ENCODE data around the gene KRTAP5-6.
"Not testable (repeated sequence)": the region's sequence is repeated elsewhere in the genome, so short reads cannot be mapped to it uniquely, and the experiment has no call there.

The KRTAP5-6 gene

DNA sequence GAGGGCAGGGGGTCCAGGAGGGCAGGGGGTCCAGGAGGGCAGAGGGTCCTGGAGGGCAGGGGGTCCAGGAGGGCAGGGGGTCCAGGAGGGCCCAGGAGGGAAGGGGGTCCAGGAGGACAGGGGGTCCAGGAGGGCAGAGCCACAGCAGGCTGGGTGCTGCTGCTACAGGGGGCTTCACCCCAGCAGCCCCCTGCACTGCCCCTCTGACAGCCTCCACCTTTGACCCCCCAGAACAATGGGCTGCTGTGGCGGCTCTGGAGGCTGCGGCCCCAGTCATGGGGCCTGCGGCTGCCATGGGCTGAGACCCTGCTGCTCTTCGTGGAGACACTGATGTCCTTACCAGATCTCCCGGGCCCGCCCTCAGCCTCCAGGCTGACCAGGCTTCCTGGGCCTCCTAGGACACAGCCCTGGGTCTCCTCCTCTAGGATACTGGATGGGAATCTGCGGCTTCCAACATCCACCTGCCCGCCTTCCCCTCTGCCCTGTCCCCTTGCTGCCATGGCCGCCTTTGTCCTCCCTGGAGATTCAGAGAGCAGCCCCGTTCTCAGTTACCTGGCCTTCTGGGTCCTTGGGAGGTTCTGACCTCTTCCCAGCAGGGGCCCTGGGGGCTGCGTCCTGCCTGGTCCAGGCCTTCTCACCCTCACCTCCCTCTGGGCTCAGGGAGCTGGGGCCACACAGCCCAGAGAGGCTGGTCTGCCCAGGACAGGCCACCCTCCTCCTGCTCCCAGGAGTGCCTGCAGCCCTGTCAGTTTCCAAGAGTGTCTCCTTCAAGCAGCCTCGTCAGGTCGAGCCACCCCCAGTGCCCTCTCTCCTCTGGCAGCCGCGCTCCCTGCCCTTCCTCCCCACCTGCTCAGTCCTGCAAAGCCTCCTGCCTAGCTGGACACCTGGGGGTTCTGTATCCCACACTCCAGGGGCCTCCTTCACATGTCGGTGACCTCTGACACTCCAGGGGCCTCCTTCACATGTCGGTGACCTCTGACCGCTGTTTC is 11.8 kb upstream of the KRTAP5-6 start:
- DNase-seq, result not testable (repeated sequence)

DNA sequence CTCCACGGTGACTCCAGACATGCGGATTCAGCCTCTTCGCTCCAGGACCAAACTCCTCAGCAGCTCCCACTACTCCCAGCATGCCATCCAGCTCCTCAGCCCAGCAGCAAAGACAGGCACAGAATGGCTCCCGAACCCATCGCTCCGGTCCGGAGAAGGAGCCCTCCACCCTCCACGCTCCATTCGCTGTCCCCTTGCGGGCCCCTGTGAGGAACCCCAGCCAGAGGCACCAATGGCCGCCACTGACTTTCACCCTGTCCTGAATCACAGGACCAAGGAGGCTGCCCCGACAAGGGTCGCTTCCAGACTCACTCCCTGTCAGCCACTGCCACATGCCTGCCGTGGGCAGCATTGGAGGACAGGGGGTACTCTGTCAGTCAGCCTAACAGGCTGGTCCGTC is 10.8 kb upstream of the KRTAP5-6 start:
- DNase-seq, result not testable (repeated sequence)

DNA sequence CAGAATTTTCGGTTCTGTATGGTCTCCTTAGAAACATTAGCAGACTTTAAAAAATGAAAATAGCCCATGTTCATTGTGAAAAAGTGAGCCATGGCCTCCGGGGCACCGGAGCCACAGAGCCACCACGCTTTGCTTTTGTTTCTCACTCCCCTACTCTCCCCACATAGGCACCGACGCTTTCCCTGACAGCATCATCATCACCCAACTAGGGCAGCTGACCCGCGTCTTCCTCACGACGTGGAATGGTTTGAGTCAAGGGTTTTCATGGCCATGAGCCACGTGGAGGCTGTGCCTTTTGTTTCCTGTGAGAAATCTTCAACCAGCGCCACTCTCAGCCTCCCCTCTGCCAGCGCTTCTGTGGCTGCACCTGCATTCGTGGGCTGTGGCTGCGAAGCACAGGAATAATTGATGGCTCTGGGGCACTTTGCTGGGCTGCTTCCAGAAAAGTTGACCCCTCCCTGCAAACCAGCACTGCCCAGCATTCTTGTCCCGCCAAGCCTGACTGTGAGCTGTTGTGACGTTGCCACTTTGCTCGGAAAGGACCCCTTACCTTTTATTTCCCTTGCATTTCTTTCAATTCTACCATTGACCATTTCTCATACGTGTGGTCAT is 8.6 kb upstream of the KRTAP5-6 start:
- not testable (repeated sequence) for DNase-seq

DNA sequence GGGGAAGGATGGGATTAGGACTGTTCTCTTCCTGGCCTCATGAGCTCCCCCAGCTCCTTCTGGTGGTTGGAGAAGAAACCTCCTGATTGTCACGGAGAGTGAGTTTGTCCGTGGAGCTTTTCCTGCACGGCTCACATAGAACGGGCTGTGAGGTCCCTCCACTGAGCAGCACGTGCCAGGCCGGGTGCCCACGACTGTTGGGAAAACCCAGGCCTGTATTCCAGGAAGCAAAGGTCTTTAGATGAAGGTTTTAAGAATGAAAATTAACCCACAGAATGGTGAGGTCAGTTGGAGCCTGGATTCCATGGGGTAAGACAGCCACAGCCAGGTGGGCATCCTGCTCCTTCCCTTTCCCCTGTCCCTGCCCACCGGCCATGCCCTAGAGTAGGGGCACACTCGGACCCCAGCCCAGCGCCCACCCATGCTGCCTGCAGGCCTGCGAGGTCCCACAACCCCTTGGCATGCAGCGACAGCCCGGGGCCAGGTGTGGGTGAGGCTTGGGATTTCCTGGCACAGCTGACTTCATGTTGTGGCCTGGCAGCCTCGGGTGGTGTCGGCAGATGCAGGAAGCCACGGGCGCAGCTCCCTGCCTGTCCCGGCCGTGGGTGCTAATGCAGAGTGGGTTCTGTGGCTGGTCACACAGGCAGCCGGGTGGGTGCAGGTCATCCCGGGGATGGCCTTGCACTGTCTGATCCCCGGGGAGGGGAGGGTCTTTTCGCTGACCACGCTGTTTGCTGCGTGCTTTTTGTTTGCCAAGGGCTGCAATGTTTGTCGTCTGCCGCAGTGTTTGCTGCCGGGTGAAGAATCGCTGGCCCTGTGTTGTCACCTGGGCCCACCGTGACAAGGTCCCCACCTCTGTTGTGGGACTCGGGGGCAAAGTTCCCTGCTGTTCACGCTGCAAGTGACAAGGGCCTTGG is 7.5 kb upstream of the KRTAP5-6 start:
- not testable (repeated sequence) for DNase-seq

DNA sequence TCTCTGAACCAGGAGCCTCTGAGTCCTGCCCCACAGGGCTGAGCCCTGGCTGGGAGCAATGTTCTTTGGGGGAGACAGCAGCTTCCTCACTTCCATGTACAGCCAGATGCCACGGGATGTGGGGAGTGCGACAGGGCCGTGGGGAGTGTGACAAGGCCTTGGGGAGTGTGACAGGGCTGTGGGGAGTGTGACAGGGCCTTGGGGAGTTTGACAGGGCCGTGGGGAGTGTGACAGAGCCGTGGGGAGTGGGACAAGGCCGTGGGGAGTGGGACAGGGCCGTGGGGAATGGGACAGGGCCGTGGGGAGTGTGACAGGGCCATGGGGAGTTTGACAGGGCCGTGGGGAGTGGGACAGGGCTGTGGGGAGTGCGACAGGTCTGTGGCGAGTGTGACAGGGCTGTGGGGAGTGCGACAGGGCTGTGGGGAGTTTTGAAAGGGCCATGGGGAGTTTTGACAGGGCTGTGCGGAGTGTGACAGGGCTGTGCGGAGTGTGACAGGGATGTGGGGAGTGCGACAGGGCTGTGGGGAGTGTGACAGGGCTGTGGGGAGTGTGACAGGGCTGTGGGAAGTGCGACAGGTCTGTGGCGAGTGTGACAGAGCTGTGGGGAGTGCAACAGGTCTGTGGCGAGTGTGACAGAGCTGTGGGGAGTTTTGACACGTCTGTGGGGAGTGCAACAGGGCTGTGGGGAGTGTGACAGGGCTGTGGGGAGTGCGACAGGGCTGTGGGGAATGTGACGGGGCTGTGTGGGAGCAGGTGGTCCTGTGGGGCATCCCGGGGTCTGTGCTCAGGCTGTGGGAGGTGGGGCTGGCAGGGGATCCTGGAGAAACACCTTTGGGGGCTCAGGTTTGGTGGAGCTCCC is 6.6 kb upstream of the KRTAP5-6 start:
- no peak for DNase-seq

GRCh38 chr11:1691026-1691877 is 5.7 kb upstream of the KRTAP5-6 start:
- DNase-seq, result no peak

DNA sequence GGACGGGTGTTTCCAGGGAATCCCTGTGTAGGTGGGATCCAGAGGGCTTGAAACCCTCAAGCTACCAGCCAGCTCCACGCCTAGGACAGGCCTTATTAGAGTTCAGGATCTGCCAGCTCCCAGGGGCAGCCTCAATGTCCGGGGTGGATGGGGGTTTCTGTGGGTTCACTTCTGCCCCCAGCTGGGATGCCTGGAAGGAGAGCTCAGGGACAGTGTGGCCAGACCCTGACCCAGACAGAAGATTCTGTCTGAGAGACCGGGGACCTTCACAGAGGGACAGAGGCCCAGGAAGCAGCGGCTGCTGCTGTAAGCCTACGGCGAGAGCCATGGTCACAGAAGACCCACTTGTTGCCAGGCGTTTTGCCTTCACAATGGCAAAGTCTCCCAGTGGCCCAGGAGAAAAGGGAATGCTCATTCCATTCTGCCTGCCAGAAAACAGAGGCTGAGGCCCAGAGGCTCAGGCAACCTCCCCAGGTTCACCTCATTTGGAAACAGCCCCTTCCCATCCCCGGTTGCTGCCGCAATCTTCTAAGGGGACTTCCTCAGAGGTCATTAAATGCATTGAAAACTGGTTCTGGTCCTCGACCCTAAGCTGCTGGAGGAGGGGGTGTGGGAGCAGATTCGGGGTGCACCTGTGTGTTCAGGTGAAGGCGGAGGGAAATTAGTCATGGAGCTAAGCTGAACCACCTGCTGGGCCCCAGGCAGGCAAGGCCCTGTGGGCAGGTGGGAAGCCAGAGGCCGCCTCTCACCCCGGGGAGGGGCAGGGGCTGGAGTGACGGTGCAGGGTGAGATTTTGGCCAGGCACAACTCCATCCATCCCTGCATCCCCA is 4.9 kb upstream of the KRTAP5-6 start:
- no peak for DNase-seq

DNA sequence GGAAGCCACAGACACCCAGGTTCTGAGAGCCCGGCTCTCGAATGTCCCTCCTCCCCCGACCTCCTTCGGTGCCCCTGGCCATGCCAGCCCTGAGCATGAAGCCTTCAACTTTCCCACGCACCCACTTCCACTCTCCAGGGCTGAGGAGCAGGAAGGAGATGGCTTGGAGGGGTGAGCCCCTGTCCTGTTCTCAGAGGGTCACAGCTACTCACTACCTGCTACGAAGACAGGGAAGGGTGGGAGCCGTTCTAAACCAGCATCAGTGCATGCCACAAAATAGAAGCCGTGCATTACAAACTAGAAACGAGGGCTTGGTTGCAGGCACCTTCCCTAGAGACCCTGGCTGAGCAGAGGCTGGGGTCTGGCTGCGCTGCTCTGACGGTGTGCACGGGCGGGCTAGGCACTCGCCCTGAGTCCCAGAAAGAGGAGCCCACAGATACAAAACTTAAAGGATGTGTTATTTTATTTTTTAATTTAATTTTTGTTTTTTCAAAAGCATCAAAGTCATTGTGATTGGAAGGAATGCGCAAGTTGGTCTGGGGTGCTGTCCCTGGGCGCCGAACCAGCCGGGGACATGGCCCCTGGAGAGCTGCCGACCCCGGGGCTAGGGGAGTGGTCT is 4.2 kb upstream of the KRTAP5-6 start:
- DNase-seq, result no peak

DNA sequence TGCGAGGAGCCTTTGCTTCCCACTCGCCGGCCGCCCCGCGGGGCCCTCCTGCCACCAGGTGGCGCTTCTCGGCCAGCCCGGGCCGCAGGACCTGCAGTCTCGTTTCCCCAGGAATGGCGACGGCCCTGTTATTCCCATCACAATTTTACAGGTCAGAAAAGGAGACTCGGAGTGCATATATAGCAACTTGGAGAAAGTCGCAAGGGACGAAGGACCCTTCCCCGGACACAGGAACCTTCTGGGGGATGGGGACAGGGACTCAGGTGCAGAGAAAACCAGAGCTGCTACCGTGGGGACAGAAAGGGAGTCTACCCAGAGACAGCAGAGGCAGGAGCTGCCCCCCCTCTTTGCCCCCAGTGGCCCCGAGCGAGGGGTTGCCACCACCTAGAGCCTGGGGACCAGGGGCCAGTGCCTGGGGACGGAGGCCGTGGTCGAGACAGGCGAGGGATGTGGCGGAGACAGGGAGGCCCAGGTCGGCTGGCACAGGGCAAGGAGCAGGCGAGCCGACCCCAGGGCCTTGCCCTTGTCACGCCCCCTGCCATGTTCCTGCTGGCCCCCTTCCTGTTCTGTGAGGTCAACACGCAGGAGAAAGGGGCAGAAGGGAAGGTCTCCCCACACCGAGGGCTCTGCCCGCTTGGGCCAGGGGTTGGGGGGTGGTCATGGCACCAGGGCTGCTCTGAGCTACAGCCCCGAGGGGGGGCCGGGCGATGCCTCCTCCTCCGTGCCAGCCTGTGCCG is 3.5 kb upstream of the KRTAP5-6 start:
- peak; percentile 77 for DNase-seq

- DNase-seq, result peak; percentile 70
Measured at GRCh38 chr11:1694064-1694845, 2.7 kb upstream of the KRTAP5-6 start.

DNA sequence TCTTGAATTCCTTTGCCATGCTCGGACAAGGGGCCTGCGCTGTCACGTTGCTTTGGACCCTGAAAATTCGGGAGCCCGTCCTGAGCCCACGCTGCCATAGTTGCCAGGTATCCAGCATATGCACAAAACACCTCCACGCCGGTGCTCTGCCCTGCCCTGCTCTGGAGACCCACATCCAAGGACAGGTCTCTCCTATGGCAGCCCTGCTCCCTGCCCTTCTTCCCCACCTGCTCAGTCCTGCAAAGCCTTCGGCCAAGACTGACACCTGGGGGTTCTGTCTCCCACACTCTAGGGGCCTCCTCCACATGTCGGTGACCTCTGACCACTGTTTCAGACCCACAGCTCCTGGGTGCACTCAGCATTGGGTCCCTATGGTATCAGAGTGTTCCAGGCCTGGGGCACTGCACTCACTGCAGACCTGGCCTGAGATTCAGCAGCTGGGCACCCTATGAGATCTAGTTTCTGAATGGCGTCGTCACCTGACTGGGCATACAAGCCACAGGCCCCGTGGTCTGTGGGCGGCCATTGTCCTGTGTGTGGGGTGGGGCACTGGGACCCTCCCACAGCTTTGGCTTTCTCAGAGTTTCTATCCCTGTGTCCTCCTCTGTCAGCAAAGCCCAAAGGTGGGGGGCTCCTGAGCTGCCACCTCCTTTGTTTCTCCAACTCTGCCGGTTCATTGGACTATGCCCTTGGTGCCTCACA is 2.0 kb upstream of the KRTAP5-6 start:
- DNase-seq, result no peak

- no peak for DNase-seq
Measured at GRCh38 chr11:1695548-1696108, 1.4 kb upstream of the KRTAP5-6 start.

DNA sequence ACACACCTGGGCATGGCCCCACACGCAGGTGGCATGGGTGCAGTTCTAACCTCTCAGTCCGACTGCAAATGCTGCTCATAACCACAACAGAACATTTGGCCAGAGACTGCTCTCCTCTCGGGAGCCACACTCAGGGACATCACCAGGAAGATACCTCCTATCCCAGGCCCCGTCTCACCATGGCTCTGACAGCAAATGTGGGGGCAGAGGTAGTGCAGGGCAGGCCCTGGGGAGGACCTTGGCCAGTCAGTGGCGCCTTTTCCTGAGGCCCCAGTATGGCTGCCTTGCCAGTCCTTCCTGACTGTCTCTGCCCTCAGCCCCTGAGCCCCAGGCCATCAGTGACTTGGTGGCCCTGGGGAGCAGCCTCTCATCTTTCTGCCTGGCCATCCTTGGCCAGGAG is 2.8 kb downstream of the KRTAP5-6 start:
- no peak for DNase-seq

DNA sequence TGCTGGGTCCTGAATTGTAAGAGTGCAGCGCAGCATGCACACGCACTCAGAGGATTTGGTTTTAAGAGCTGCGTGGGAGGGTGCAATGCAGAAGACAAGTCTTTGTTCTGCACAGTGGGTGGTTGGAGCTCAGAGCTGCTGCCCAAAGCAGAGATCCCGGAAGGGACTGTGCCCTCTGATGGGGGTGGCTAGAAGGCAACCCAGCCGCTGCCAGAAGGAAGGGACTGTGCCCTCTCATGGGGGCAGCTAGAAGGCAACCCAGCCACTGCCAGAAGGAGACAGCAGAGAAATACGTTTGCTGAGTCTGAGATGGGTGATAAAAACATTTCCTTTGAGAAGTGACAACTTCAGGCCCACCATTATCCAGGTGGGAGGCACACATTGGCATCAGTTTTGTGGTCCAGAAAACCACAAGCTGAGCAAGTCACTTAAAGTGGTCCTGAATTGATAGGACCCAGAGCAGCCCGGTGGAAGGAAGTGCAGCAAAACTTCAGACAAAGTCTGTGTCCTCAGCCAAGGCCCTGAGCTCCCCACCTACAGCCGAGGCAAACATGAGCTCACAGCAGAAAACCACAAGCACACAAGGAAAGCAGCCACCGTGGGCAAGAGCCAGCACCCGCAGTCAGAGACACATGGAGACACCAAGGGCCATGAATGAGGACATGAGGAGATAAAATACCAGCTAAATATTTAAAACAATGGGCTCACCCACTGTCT is 4.3 kb downstream of the KRTAP5-6 start:
- no peak for DNase-seq

GRCh38 chr11:1702506-1702905 is 5.5 kb downstream of the KRTAP5-6 start:
- DNase-seq, result no peak

DNA sequence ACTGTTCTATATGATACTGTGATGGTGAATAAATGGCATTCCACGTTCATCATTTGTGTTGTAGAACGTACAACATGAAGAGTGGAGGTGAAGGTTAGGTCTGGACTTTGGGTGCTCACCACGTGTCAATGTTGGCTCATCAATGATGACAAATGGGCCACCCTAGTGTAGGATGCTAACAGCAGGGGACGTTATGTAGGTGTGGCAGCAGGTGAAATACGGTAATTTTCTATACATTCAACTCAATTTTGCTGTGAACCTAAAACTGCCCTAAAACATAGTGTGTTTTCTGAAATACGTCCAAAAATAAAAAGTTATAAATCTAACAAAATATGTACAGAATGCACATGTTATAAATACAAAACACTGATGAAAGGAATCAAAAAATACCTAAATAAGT is 6.2 kb downstream of the KRTAP5-6 start:
- DNase-seq, result no peak

All from NCI-H526 treated with DMSO at 0.1 percent for 48 hours (cell line).